ENCODE results near the gene STYX.

The STYX gene

GRCh38 chr14:52703664-52704063 is 26.3 kb upstream of the STYX start:
- no peaks in the 10 kb centered on the region for H3K9me3 ChIP-seq (ENCODE audit: severe bottlenecking)
- no peak for ATAC-seq (ENCODE audit: low read depth)
- H3K36me3 ChIP-seq (ENCODE audit: low read depth) = peaks cover 6% of the 10 kb centered on the region
- peaks cover 45% of the 10 kb centered on the region for H3K4me1 ChIP-seq (ENCODE audit: insufficient read depth, poor library complexity, severe bottlenecking)
- no peak for TF ChIP-seq CTCF (IDR thresholded peaks at IDR 0.05; ENCODE audit: poor library complexity, severe bottlenecking)
- H3K4me3 ChIP-seq (ENCODE audit: severe bottlenecking) = no peak overlapping the region
- peak overlapping the region; percentile 96 for H3K27ac ChIP-seq (ENCODE audit: poor library complexity, severe bottlenecking)
- DNase-seq (ENCODE audit: low spot score) = no peak
- H3K27me3 ChIP-seq (ENCODE audit: insufficient read depth, poor library complexity, severe bottlenecking) = no peaks in the 10 kb centered on the region

- peaks cover 32% of the 10 kb centered on the region for H3K36me3 ChIP-seq (ENCODE audit: low read depth)
- no peaks in the 10 kb centered on the region for H3K27me3 ChIP-seq (ENCODE audit: insufficient read depth, poor library complexity, severe bottlenecking)
- H3K4me1 ChIP-seq (ENCODE audit: insufficient read depth, poor library complexity, severe bottlenecking) = peaks cover 36% of the 10 kb centered on the region
- H3K4me3 ChIP-seq (ENCODE audit: severe bottlenecking) = peak overlapping the region; percentile 74
- no peaks in the 10 kb centered on the region for H3K9me3 ChIP-seq (ENCODE audit: severe bottlenecking)
- no peak for ATAC-seq (ENCODE audit: low read depth)
- peak overlapping the region; percentile 78 for H3K27ac ChIP-seq (ENCODE audit: poor library complexity, severe bottlenecking)
- TF ChIP-seq CTCF (IDR thresholded peaks at IDR 0.05; ENCODE audit: poor library complexity, severe bottlenecking) = no peak
- DNase-seq (ENCODE audit: low spot score) = no peak
Measured at GRCh38 chr14:52706286-52706685, 23.7 kb upstream of the STYX start.

GRCh38 chr14:52706724-52707706 is 23.0 kb upstream of the STYX start, which contains the start of gene PSMC6:
Gene PSMC6 (plus strand): TSS chr14:52707200. CDS start chr14:52707220, 20 bp downstream.
- H3K36me3 ChIP-seq (ENCODE audit: low read depth) = peaks cover 39% of the 10 kb centered on the region
- peak within 1 kb of the TSS; percentile 74 for H3K4me3 ChIP-seq (ENCODE audit: severe bottlenecking)
- peak; percentile 96 for DNase-seq (ENCODE audit: low spot score)
- H3K4me1 ChIP-seq (ENCODE audit: insufficient read depth, poor library complexity, severe bottlenecking) = peaks cover 29% of the 10 kb centered on the region
- no peaks in the 10 kb centered on the region for H3K27me3 ChIP-seq (ENCODE audit: insufficient read depth, poor library complexity, severe bottlenecking)
- no peak for TF ChIP-seq CTCF (IDR thresholded peaks at IDR 0.05; ENCODE audit: poor library complexity, severe bottlenecking)
- no peaks in the 10 kb centered on the region for H3K9me3 ChIP-seq (ENCODE audit: severe bottlenecking)
- peak; percentile 94 for ATAC-seq (ENCODE audit: low read depth)
- peak within 1 kb of the TSS; percentile 78 for H3K27ac ChIP-seq (ENCODE audit: poor library complexity, severe bottlenecking)

- Histone ChIP-seq H3K36me3 (ENCODE audit: low read depth) (peaks cover 86% of the 10 kb centered on the region), H3K27me3 (ENCODE audit: insufficient read depth, poor library complexity, severe bottlenecking) (no peaks in the 10 kb centered on the region), H3K4me1 (ENCODE audit: insufficient read depth, poor library complexity, severe bottlenecking) (peaks cover 8% of the 10 kb centered on the region)
Measured at GRCh38 chr14:52711666-52712065, 18.3 kb upstream of the STYX start.

More at GRCh38 chr14:52711666-52712065, 18.3 kb upstream of the STYX start:
- no peak overlapping the region for H3K27ac ChIP-seq (ENCODE audit: poor library complexity, severe bottlenecking)
- DNase-seq (ENCODE audit: low spot score) (no peak), ATAC-seq (ENCODE audit: low read depth) (no peak)
- no peak for TF ChIP-seq CTCF (IDR thresholded peaks at IDR 0.05; ENCODE audit: poor library complexity, severe bottlenecking)
- no peaks in the 10 kb centered on the region for H3K9me3 ChIP-seq (ENCODE audit: severe bottlenecking)
- no peak overlapping the region for H3K4me3 ChIP-seq (ENCODE audit: severe bottlenecking)

Data from RWPE2 (cell line).